ENCODE data around the gene RANBP3L.

GRCh38 chr5:36244076-36244475 is 57.6 kb downstream of the RANBP3L start:
- TF ChIP-seq POLR2A (IDR thresholded peaks at IDR 0.05; ENCODE audit: low read length), result no peak
- no peak for TF ChIP-seq GATA1 (IDR thresholded peaks at IDR 0.05; ENCODE audit: low read depth, low read length)

Measured in erythroblast (primary cell).